Measurements from ENCODE around the gene HAUS3.
"Not testable (repeated sequence)": the region's sequence is repeated elsewhere in the genome, so short reads cannot be mapped to it uniquely, and the experiment has no call there.

Gene HAUS3

DNA sequence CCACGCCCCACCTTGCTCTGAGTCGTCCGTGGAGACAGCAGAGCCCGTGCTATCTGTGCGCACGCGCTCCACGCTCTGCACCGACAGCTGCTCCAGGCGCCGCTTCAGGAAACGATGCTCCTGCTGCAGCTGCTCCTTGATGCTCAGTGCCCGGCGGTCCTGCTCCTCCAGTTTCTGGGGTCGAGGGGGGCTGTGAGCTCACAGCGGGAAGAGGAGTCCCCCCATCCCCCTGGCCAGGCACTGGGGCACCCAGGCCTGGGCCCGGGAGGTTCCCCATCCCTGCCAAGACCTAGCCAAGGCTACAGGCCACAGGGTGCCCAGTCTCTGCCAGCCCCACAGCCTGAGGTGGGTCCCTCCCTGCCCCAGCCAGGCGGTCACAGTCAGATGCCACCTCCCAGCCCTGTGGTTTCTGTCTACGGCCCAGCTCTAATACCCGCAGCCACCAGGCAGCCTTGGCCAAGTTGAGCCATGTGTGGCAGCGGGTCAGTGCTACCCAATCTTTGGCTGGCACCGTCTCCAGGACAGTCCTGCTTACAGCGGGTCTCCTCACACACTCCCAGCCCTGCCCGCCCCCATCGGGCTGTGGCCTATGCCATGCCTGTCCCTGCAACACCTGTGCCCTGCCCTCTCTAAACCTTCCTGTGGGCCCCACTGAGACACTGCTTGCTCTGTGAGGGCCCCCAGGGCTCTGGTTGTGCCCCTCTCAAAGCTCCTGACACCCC, 9.3 kb upstream of the HAUS3 start:
- DNase-seq, result no peak

DNA sequence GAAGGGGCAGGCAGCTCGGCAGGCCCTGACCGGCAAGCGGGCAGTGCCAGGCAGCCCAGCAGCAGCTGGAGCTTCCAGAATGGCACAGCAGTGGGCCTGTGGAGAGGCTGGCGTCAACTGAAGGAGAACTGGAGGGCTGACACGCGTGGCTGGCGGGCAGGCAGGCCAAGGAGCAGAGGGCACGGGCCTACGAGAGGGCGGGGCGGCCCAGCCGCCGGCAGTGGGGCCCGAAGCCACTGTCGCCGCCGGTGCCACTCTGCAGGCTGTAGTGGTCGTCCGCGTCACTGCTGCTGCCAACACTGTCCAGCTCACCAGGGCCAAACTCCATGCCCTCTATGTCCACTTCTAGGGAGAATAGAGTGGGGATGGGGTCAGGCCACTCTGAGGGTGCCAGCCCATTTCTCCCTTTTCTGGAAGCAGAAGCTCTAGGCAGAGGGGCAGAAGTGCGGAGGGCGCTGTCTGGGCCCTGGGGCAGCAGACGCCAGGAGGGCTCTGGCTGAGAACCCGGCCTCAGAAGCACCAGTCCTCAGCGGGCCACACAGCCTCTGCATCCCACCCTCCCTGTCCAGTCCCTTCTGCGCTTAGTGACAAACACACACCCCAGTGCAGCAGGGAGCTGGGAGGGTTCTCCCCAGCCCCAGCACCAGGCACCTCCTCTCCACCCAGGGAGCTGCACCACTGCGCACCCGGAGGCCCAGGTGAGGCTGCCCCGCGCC, 8.6 kb upstream of the HAUS3 start:
- DNase-seq, result no peak

DNA sequence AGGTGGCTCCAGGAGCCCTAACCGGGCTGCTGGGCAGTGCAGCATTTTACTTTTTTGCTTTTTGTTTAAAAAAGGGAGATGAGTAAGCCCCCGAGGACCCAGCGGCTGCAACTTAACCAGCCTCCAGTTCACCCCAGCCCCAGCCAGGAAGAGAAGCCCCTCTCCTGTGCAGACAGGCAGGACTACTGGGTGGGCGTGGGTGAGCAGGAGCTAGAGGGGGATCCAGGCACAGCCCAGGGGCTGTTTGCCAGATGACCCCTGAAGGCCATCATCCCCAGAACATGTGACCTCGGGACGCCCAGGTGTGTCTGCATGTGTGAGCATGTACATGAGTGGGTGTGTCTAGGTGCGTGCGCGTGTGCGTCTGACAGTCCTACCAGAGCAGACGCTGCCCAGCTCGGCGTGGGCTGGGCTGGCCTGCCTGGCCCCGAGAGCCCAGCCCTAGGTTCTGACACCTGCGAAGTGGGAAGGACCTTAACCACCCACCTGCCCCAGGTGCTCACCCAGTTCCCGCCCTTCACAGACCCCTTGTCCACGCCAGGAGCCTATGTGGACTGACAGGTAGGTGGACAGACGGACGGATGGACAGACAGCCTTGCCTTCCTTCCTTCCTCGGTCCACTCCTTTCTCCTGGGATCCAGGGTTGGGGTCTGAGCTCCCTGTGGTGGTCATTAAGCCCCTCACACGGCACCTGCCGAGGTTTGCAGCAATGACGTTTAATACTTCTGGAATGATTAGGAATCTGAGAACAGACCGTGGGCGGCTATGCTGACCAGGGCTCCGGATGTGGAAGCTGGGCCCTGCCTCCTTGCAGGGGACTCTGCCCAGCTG, 7.8 kb upstream of the HAUS3 start:
- DNase-seq, result no peak

- no peak for DNase-seq
Measured at GRCh38 chr4:2248821-2249261, 6.9 kb upstream of the HAUS3 start.

- no peak for DNase-seq
Measured at GRCh38 chr4:2248044-2248780, 6.3 kb upstream of the HAUS3 start.

DNA sequence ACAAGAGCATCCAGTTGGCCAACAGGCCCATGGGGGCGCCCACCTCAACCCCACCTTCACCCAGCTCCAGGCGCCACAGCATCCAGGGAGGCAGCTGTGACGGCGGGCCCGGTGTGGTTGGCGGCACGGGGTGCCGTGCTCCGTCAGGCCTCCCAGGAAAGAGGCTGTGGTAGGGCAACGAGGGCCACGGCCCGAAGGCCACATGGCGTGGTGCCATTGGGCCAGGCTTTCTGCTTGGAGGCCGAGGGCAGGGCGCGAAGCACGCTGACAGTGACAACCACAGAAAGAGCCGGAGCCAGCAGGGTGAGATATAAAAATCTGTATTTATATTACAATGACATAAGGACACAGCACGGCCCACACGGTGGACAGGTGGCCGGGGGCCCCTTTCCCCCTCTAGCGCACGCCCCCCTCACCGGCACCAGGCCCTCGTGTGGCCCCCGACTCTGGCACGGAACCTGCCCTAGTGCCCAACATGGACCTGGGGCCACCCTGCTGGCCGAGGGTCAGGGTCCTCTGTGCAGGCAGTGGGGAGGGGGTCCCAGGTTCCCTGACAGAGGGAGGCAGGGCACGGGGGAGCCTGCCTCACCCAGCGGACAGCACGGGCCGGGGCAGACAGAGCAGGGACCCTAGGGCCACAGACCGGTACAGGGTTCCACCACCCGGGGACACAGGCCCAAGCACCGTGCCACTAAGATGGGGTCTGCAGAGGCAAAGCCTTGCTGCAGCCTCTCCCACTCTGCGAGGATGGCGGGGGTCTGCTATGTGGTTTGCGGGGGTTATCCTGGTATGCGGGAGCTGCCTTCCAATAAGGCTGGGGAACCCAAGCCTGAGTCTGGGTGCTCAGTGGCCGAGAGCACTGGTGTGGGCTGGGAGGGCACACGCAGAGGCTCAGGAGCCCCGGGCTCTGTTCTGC, 5.5 kb upstream of the HAUS3 start:
- DNase-seq, result no peak

GRCh38 chr4:2246384-2247127, 4.6 kb upstream of the HAUS3 start:
- DNase-seq, result no peak

DNA sequence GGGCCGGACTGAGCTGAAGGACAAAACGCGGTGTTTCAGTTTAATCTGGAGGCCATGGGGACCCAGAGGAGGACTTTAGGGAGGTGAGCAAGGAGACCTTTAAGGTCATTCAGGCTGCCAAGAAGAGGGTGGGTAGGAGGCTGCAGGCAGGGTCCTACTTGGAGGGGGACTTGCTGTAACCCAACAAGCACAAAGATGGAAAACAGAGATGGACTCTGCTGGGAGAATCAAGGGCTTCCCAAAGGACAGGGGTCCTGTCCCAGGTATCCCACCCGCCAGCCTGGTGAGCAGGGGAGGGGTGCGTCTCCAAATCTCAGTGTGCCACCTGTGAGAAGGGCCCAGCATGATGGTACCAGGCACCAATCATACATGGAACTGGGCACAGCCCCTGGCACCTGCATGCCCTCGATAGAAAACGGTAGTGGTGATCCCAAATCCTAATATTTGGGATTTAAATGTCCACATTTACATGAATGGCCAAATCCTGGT, 3.9 kb upstream of the HAUS3 start:
- DNase-seq, result no peak

DNA sequence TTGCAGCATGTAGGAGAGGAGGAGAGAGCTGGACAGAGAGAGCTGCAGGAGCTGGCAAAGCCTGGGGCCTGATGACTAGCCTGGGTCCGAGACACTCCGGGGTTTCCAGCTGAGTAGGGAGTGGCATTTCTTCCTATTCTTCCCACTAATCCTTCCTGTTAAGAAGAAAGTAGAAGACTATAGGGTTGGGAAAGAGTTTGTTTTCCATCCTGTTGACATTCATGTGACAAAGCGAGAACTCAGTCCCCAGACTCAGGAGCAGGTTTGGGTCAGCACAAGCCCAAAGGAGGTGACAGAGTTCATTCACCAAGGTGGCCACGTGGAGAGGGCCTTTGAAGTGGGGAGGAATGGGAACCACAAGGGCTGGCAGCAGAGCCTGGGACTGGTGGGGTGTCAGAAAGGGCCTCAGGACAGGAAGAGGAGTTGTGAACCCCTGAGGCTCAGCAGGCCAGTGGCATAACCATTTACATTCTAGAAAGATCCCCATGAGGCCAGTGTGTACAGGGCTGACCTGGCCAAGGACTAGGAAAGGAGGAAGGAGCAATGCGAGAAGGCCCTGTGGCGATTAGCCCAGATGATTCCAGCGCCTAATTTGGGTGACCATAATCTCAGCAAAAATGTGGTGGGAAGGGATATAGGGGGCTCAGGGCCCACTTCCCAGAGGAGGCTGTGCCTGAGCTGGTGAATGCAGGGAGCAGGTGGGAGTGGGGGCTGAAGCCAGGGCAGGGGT, 3.3 kb upstream of the HAUS3 start:
- DNase-seq, result no peak

GRCh38 chr4:2243681-2244380, 1.9 kb upstream of the HAUS3 start:
- DNase-seq, result no peak

GRCh38 chr4:2241003-2241402, 918 bp downstream of the HAUS3 start:
- DNase-seq, result no peak

- DNase-seq, result no peak
Measured at GRCh38 chr4:2236944-2237666, 4.8 kb downstream of the HAUS3 start.

DNA sequence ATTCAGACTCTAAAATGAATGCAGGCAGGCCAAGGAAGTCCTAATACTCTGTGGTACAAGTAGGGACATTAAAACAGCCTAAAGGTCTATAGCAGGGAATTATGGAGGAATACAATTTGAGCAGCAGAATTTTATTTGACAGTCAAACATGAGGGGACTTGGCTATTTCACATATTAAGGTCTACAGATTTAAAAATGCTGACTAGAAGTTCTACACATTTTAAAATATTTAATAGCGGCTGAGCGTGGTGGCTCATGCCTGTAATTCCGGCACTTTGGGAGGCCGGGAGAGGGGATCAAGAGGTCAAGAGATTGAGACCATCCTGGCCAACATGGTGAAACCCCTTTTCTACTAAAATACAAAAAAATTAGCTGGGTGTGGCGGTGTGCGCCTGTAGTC, 10.8 kb downstream of the HAUS3 start:
- DNase-seq, result no peak

- no peak for DNase-seq
Measured at GRCh38 chr4:2226261-2226660, 15.7 kb downstream of the HAUS3 start.

- DNase-seq, result no peak
Measured at GRCh38 chr4:2222838-2223237, 19.1 kb downstream of the HAUS3 start.

DNA sequence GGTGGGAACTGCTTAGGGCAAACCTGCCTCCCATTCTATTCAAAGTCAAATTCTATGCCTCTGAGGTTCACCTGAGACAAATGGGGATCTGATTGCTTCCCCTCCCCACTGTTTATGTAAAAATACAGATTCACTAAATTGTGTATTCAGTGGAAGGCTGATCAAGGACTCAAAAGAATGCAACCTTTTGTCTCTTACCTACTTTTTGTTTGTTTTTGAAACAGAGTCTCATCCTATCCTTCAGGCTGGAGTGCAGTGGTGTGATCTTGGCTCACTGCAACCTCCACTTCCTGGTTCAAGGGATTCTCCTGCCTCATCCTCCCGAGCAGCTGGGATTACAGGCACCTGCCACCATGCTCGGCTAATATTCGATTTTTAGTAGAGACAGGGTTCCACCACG, 20.5 kb downstream of the HAUS3 start:
- not testable (repeated sequence) for DNase-seq

GRCh38 chr4:2220016-2220630, 21.8 kb downstream of the HAUS3 start:
- peak; percentile 63 for DNase-seq

DNA sequence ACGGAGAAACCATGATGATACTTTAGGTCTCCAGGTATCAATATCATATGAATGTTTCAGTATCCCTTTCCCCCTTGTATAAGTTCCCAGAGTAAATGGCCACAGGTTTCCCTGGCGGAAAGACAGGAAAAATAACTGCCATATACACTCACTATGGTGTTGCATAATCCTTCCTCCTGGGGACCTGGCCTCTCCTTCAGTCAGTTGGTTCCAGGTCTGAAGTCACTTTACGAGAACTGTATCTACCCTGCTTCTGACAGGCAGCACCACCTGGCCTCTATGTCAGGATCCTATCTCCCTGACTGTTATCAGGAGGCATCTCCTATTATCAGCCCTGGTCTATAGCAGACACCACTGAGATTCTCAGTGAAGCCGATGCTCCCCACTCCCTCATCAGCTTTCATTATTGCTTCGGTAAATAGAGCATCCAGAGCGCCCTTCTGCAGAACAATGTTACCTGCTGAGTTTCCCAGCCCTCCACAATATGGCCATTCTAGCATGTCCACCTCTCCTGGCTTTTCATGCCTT, 22.6 kb downstream of the HAUS3 start:
- no peak for DNase-seq
